SK-N-SH (cell line): ENCODE data around the gene ERBB2. TPM values are rescaled to one million over a fixed set of nuclear protein-coding genes. Genes with fewer than 3 reads are reported as not detected.

Source experiments
- CTCF ChIA-PET: fragments of 300-600, 350-600 bp; formaldehyde crosslinking; extraction: SDS; loops from one replicate; lab custom pipeline; 2021; lab: Yijun Ruan, JAX
- POLR2A ChIA-PET: fragments of 350-600 bp; sonication (Branson Sonifier 250); formaldehyde crosslinking; extraction: SDS; loops from one replicate; lab custom pipeline; 2020; ENCODE audit warnings: antibody characterized with exemption, inconsistent platforms; lab: Yijun Ruan, JAX
- DNase-seq: peaks from one replicate; pipeline ENCODE4 v3.0.0; 2012
- H2AFZ ChIP-seq: fragments of 200-600 bp; sonication (generic); 2 replicates; pipeline ENCODE4 v1.8.1; 2016; ENCODE audit warnings: antibody characterized with exemption, mild to moderate bottlenecking, low read depth
- H3F3A ChIP-seq: fragments of 200-600 bp; sonication (generic); replicated peaks from 2 replicates; pipeline ENCODE3; 2016; ENCODE audit warnings: antibody characterized with exemption, mild to moderate bottlenecking; ENCODE audit not compliant: insufficient read depth
- H3K27ac ChIP-seq, 2 experiments: fragments of 200-500 bp in 1 of 2; fragments of 200-600 bp in 1 of 2; sonication (Bioruptor generic) in 1 of 2; sonication (generic), shearing (Covaris generic) in 1 of 2; 2 replicates each; pipeline versions ENCODE4 v1.5.1 to v1.6.1; 2014 to 2016; ENCODE audit warnings: low read depth in 2 of 2, inconsistent platforms in 1 of 2, low read length in 1 of 2, mild to moderate bottlenecking in 1 of 2, mixed read lengths in 1 of 2
- H3K27me3 ChIP-seq: fragments of 200-600 bp; sonication (generic), shearing (Covaris generic); 2 replicates; pipeline ENCODE4 v1.6.1; 2016; ENCODE audit warnings: mixed run types; ENCODE audit not compliant: insufficient read depth
- H3K36me3 ChIP-seq, 2 experiments: fragments of 200-500 bp in 1 of 2; fragments of 200-600 bp in 1 of 2; sonication (Bioruptor generic) in 1 of 2; sonication (generic) in 1 of 2; replicated peaks in 1 of 2; 2 replicates each; pipeline versions ENCODE3 to v1.5.1; 2014 to 2016; ENCODE audit warnings: low read length in 1 of 2, mild to moderate bottlenecking in 1 of 2; ENCODE audit not compliant: insufficient read depth in 2 of 2, control insufficient read depth in 1 of 2
- H3K4me1 ChIP-seq, 2 experiments: fragments of 200-500 bp in 1 of 2; fragments of 200-600 bp in 1 of 2; sonication (Bioruptor generic) in 1 of 2; sonication (generic), shearing (Covaris generic) in 1 of 2; 2 replicates each; pipeline versions ENCODE4 v1.5.1 to v1.6.1; 2014 to 2016; ENCODE audit warnings: low read depth in 1 of 2, low read length in 1 of 2, mixed run types in 1 of 2; ENCODE audit not compliant: insufficient read depth in 2 of 2, control insufficient read depth in 1 of 2
- H3K4me2 ChIP-seq: fragments of 200-600 bp; sonication (generic), shearing (Covaris generic); 2 replicates; pipeline ENCODE4 v1.6.1; 2017; ENCODE audit warnings: mixed run types
- H3K4me3 ChIP-seq, 2 experiments: fragments of 200-500 bp in 1 of 2; fragments of 200-600 bp in 1 of 2; sonication (Bioruptor generic) in 1 of 2; sonication (generic), shearing (Covaris generic) in 1 of 2; 2 replicates each; pipeline versions ENCODE4 v1.5.1 to v1.8.1; 2014 to 2016; ENCODE audit warnings: low read depth in 2 of 2, inconsistent platforms in 1 of 2, low read length in 1 of 2, mild to moderate bottlenecking in 1 of 2, mixed read lengths in 1 of 2, moderate library complexity in 1 of 2
- H3K79me2 ChIP-seq: fragments of 200-600 bp; sonication (generic); 2 replicates; pipeline ENCODE4 v1.8.1; 2017; ENCODE audit warnings: mild to moderate bottlenecking; ENCODE audit not compliant: insufficient read depth
- H3K9ac ChIP-seq: fragments of 200-600 bp; sonication (generic); 2 replicates; pipeline ENCODE4 v1.6.1; 2017; ENCODE audit warnings: mixed run types
- H3K9me2 ChIP-seq: fragments of 200-600 bp; sonication (generic); 2 replicates; pipeline ENCODE4 v1.6.1; 2017; ENCODE audit warnings: mixed run types
- H3K9me3 ChIP-seq: fragments of 200-600 bp; sonication (generic); 2 replicates; pipeline ENCODE4 v1.6.1; 2017; ENCODE audit warnings: mixed run types, mild to moderate bottlenecking, moderate library complexity
- H4K20me1 ChIP-seq: fragments of 200-600 bp; sonication (generic); 2 replicates; pipeline ENCODE4 v1.6.1; 2017; ENCODE audit warnings: mild to moderate bottlenecking, mixed run types; ENCODE audit not compliant: insufficient read depth
- ELF1 ChIP-seq: IDR thresholded peaks from 2 replicates; pipeline ENCODE4 v1.4.0; 2012
- EP300 ChIP-seq, 2 experiments: IDR thresholded peaks; 2 replicates each; pipeline versions ENCODE4 v1.4.0 to v1.6.1; 2012; ENCODE audit warnings: borderline replicate concordance in 1 of 2, low read depth in 1 of 2, low read length in 1 of 2
- GABPA ChIP-seq: IDR thresholded peaks from 2 replicates; pipeline ENCODE4 v1.4.0; 2012; ENCODE audit warnings: low read depth, mild to moderate bottlenecking
- IRF3 ChIP-seq: fragments of 150-350 bp; IDR thresholded peaks from 2 replicates; pipeline ENCODE4 v1.6.1; 2016; ENCODE audit warnings: mild to moderate bottlenecking, low read depth, low read length
- MEF2A ChIP-seq: IDR thresholded peaks from 2 replicates; pipeline ENCODE4 v1.4.0; 2012; ENCODE audit warnings: low read depth, borderline replicate concordance
- MXI1 ChIP-seq: IDR thresholded peaks from 2 replicates; pipeline ENCODE4 v1.6.1; 2012; ENCODE audit warnings: mild to moderate bottlenecking, low read depth, low read length, improper control_type of control experiment
- PBX3 ChIP-seq: IDR thresholded peaks from 2 replicates; pipeline ENCODE4; 2012
- POLR2AphosphoS5 ChIP-seq: IDR thresholded peaks from 2 replicates; pipeline ENCODE4 v1.6.1; 2012; ENCODE audit warnings: low read depth, low read length
- RCOR1 ChIP-seq: fragments of 150-350 bp; IDR thresholded peaks from 2 replicates; pipeline ENCODE4 v1.6.1; 2017; ENCODE audit warnings: antibody characterized with exemption, low read length
- RFX5 ChIP-seq: IDR thresholded peaks from 2 replicates; pipeline ENCODE4 v1.6.1; 2012; ENCODE audit warnings: mild to moderate bottlenecking, improper control_type of control experiment, low read length
- SIN3A ChIP-seq: IDR thresholded peaks from 2 replicates; pipeline ENCODE4 v1.6.1; 2012; ENCODE audit warnings: low read depth, mild to moderate bottlenecking, low read length, moderate library complexity, borderline replicate concordance
- SMC3 ChIP-seq: IDR thresholded peaks from 2 replicates; pipeline ENCODE4 v1.6.1; 2012; ENCODE audit warnings: low read depth, low read length, improper control_type of control experiment
- TAF1 ChIP-seq: IDR thresholded peaks from 2 replicates; pipeline ENCODE4 v1.6.1; 2012; ENCODE audit warnings: low read depth, mild to moderate bottlenecking, low read length, moderate library complexity, borderline replicate concordance
- TEAD4 ChIP-seq: IDR thresholded peaks from 2 replicates; pipeline ENCODE4 v1.4.0; 2012; ENCODE audit warnings: mild to moderate bottlenecking, borderline replicate concordance; ENCODE audit not compliant: insufficient read depth
- YY1 ChIP-seq: IDR thresholded peaks from 2 replicates; pipeline ENCODE4 v1.4.0; 2012; ENCODE audit warnings: low read depth, mild to moderate bottlenecking
- WGBS: methylation state at CpG from one replicate; pipeline ENCODE4 v1.1.6; 2017; ENCODE audit warnings: low lambda C conversion rate; 5-methylcytosine and 5-hydroxymethylcytosine counted together
- polyA plus RNA-seq, 3 experiments: library from polyadenylated mRNA; depleted of rRNA; stranded (reverse); fragments of >200 nt; gene quantifications; 2 replicates each; pipeline ENCODE4 v1.2.3, GENCODE V29; 2012
- TF ChIP-seq, protein P1 (sequence below): fragments of 150-350 bp; IDR thresholded peaks from 2 replicates; pipeline ENCODE4 v1.6.1; 2017; ENCODE audit warnings: antibody characterized with exemption, low read length, low read depth, borderline replicate concordance
- TF ChIP-seq, protein P2 (sequence below): IDR thresholded peaks from 2 replicates; pipeline ENCODE4 v1.4.0; 2012; ENCODE audit warnings: low read depth, borderline replicate concordance

The ERBB2 gene
- polyA plus RNA-seq, 1 of the 3 experiments (the other 2 are of a cell fraction): 1.9 TPM

DNA sequence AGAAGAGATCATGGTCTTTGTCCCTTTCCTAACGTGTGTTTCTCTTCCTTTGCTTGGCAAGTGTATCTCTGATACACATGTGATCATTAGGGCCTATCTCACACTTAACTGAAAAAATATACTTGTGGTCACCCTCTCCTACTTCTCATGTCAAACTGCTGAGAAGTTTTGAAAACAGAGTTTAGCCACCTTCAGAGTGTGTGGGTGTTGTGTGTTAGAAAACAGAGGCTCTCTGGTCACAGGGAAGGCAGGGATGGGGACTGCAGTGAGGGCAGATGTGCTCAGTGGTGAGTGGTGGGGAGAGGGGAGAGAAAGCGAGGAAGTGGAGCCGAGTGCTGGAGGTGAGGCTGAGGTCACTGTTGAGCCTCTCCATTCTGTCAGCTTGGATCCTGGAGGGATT, 67.3 kb downstream of the ERBB2 start:
- H3K27ac ChIP-seq: no peak overlapping the region
- peaks cover 87% of the 10 kb centered on the region for H3K27me3 ChIP-seq
- ChIA-PET CTCF (no interaction called here), POLR2A (no interaction called here)
- H3K4me2 ChIP-seq: no peak overlapping the region
- no peak overlapping the region for H3K4me3 ChIP-seq
- H3K4me1 ChIP-seq: no peaks in the 10 kb centered on the region
- H3F3A ChIP-seq: no peaks in the 10 kb centered on the region
- WGBS: 11% methylated on average over 3 of the region's 3 CpGs
- H2AFZ ChIP-seq: no peak overlapping the region
- H3K9me2 ChIP-seq: no peaks in the 10 kb centered on the region
- H3K9me3 ChIP-seq: no peaks in the 10 kb centered on the region
- DNase-seq: no peak
- H3K9ac ChIP-seq: no peak overlapping the region
- H4K20me1 ChIP-seq: no peaks in the 10 kb centered on the region
- TF ChIP-seq MXI1 (no peak), MEF2A (no peak), ELF1 (no peak)
- H3K36me3 ChIP-seq: no peaks in the 10 kb centered on the region
- H3K79me2 ChIP-seq: no peaks in the 10 kb centered on the region

GRCh38 chr17:39769974-39770587, 70.2 kb downstream of the ERBB2 start:
- Histone ChIP-seq H3F3A (no peaks in the 10 kb centered on the region), H3K4me2 (no peak overlapping the region), H4K20me1 (no peaks in the 10 kb centered on the region), H3K27me3 (peaks cover 93% of the 10 kb centered on the region), H3K79me2 (no peaks in the 10 kb centered on the region), H3K4me1 (no peaks in the 10 kb centered on the region), H3K27ac (no peak overlapping the region), H3K4me3 (no peak overlapping the region), H3K36me3 (no peaks in the 10 kb centered on the region), H3K9me2 (no peaks in the 10 kb centered on the region), H2AFZ (no peak overlapping the region), H3K9me3 (no peaks in the 10 kb centered on the region)
- ChIA-PET CTCF (interaction anchor here (0.6 to 1.2 kb wide), 2 partner anchors 9 to 148 kb away, joined by 3 to 4 read pairs; no protein-coding TSS in a partner anchor), POLR2A (no interaction called here)
- no peak for DNase-seq
- TF ChIP-seq PBX3 (no peak), GABPA (no peak), SMC3 (no peak), MXI1 (no peak), RFX5 (no peak), RCOR1 (no peak), TAF1 (no peak), SIN3A (no peak), TEAD4 (no peak), EP300 (IDR thresholded peaks at IDR 0.05; ENCODE audit: borderline replicate concordance in 1 of 2, low read depth in 1 of 2, low read length in 1 of 2) (no peak), IRF3 (no peak), YY1 (no peak), POLR2AphosphoS5 (no peak), MEF2A (no peak)
- TF ChIP-seq, protein P1, sequence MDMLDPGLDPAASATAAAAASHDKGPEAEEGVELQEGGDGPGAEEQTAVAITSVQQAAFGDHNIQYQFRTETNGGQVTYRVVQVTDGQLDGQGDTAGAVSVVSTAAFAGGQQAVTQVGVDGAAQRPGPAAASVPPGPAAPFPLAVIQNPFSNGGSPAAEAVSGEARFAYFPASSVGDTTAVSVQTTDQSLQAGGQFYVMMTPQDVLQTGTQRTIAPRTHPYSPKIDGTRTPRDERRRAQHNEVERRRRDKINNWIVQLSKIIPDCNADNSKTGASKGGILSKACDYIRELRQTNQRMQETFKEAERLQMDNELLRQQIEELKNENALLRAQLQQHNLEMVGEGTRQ: no peak
- TF ChIP-seq, protein P2, sequence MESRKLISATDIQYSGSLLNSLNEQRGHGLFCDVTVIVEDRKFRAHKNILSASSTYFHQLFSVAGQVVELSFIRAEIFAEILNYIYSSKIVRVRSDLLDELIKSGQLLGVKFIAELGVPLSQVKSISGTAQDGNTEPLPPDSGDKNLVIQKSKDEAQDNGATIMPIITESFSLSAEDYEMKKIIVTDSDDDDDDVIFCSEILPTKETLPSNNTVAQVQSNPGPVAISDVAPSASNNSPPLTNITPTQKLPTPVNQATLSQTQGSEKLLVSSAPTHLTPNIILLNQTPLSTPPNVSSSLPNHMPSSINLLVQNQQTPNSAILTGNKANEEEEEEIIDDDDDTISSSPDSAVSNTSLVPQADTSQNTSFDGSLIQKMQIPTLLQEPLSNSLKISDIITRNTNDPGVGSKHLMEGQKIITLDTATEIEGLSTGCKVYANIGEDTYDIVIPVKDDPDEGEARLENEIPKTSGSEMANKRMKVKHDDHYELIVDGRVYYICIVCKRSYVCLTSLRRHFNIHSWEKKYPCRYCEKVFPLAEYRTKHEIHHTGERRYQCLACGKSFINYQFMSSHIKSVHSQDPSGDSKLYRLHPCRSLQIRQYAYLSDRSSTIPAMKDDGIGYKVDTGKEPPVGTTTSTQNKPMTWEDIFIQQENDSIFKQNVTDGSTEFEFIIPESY: no peak
- TF ChIP-seq, all 33 proteins: peak for 0
- WGBS: 10% methylated on average over 8 of the region's 8 CpGs
- no peak overlapping the region for H3K9ac ChIP-seq
